HFFc6 (cell line): ENCODE data around the gene ESF1. TPM values are rescaled to one million over a fixed set of nuclear protein-coding genes. Genes with fewer than 3 reads are reported as not detected.
A peak's percentile ranks its signal among the peaks of the same experiment; 100 is the strongest.

Experiments
- DNase-seq: peaks from one replicate; pipeline ENCODE4 v3.0.0-alpha.2; 2018
- H3K27ac Mint-ChIP-seq: 2 replicates; pipeline ENCODE4 v1.8.0; 2020; ENCODE audit warnings: mild to moderate bottlenecking, mixed read lengths
- H3K27me3 Mint-ChIP-seq: 2 replicates; pipeline ENCODE4 v1.8.0; 2021; ENCODE audit warnings: mild to moderate bottlenecking, moderate library complexity, mixed read lengths; ENCODE audit not compliant: insufficient read depth
- H3K36me3 Mint-ChIP-seq: 2 replicates; pipeline ENCODE4 v1.8.0; 2021; ENCODE audit warnings: low read depth, mixed read lengths
- H3K4me1 Mint-ChIP-seq: 2 replicates; pipeline ENCODE4 v1.8.0; 2020; ENCODE audit warnings: low read depth, mixed read lengths
- H3K4me3 Mint-ChIP-seq: 2 replicates; pipeline ENCODE4 v1.8.0; 2020; ENCODE audit warnings: mild to moderate bottlenecking, moderate library complexity, mixed read lengths
- H3K9me3 Mint-ChIP-seq: 2 replicates; pipeline ENCODE4 v1.8.0; 2020; ENCODE audit warnings: mild to moderate bottlenecking, mixed read lengths
- CTCF ChIP-seq: fragments of 200-600 bp; sonication (generic); IDR thresholded peaks from 2 replicates; pipeline ENCODE4 v1.5.0; 2021; ENCODE audit warnings: antibody characterized with exemption, mild to moderate bottlenecking
- total RNA-seq, 6 experiments: library from RNA; stranded (reverse); fragmentation: NEBNext Ultra II Directional; extraction: Animal tissue kit (Norgen Biotek cat#: 25700); gene quantifications; 2 replicates in 1 of 6; 3 replicates in 5 of 6; pipeline ENCODE4 v1.2.3, GENCODE V29; 2021

The ESF1 gene
- total RNA-seq, 6 experiments from 2014 or later: 12.6 to 14.8 (median 14.2) TPM

GRCh38 chr20:13755809-13756208, 28.9 kb downstream of the ESF1 start:
- peaks cover 2% of the 10 kb centered on the region; the same call in 1 of the 2 replicates for H3K27me3 Mint-ChIP-seq
- no peak overlapping the region for H3K4me3 Mint-ChIP-seq
- H3K4me1 Mint-ChIP-seq: no peaks in the 10 kb centered on the region
- TF ChIP-seq CTCF: no peak
- no peak overlapping the region for H3K27ac Mint-ChIP-seq
- H3K9me3 Mint-ChIP-seq: no peaks in the 10 kb centered on the region
- peaks cover 9% of the 10 kb centered on the region; the same call in 1 of the 2 replicates for H3K36me3 Mint-ChIP-seq
- DNase-seq: no peak

GRCh38 chr20:13753436-13754036, 31.2 kb downstream of the ESF1 start:
- Mint-ChIP-seq H3K27me3 (no peaks in the 10 kb centered on the region), H3K36me3 (0 out of 2 replicates have a peak, but pooled peaks cover 4% of the 10 kb centered on the region), H3K4me1 (no peaks in the 10 kb centered on the region), H3K27ac (no peak overlapping the region), H3K4me3 (no peak overlapping the region), H3K9me3 (no peaks in the 10 kb centered on the region)
- no peak for TF ChIP-seq CTCF
- DNase-seq: no peak

DNA sequence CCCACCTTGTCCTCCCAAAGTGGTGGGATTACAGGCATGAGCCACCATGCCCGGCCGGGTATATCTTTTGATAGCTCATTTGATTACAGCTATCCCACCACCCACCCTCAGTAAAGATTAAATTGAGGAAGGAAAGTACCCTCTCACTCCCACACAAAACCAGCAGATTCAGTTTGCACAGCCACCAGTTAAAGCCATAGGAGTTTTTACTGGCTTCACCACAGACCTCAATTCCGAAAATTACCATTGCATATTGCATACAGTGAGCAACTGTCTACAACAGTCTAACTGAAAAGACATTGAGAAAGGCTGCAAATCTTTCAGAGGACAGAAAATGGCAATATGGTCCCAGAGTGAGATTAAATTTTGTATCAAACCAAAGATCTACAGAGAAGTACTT, 34.9 kb downstream of the ESF1 start:
- no peak for TF ChIP-seq CTCF
- no peak for DNase-seq

DNA sequence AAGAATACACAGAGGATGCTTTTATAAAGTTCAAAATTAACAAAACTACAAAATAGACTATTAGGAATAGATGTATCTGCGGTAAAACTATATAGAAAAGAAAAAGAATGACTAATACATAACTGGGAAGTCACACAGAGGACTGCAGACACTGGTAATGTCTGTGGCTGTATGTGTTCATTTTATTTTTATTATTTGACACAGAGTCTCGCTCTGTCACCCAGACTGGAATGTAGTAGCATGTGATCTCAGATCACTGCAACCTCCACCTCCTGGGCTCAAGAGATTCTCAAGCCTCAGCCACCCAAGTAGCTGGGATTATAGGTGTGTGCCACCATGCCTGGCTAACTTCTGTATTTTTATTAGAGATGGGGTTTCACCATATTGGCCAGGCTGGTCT, 38.9 kb downstream of the ESF1 start:
- Mint-ChIP-seq H3K27ac (no peak overlapping the region), H3K9me3 (no peaks in the 10 kb centered on the region)
- no peak for TF ChIP-seq CTCF

More for the DNA sequence above, 34.9 kb downstream of the ESF1 start:
- Mint-ChIP-seq H3K36me3 (no peaks in the 10 kb centered on the region), H3K9me3 (no peaks in the 10 kb centered on the region), H3K27me3 (no peaks in the 10 kb centered on the region), H3K4me1 (peaks cover 1% of the 10 kb centered on the region; the same call in 1 of the 2 replicates), H3K4me3 (no peak overlapping the region), H3K27ac (no peak overlapping the region)

GRCh38 chr20:13744352-13744751, 40.4 kb downstream of the ESF1 start:
- H3K4me3 Mint-ChIP-seq: no peak overlapping the region
- peak; percentile 3 for DNase-seq
- peaks cover 4% of the 10 kb centered on the region; the same call in 1 of the 2 replicates for H3K9me3 Mint-ChIP-seq
- TF ChIP-seq CTCF: no peak
- H3K27me3 Mint-ChIP-seq: no peaks in the 10 kb centered on the region
- H3K36me3 Mint-ChIP-seq: peaks cover 37% of the 10 kb centered on the region
- peaks cover 19% of the 10 kb centered on the region for H3K4me1 Mint-ChIP-seq
- no peak overlapping the region; the same call in none of the 2 replicates for H3K27ac Mint-ChIP-seq

More for the DNA sequence above, 38.9 kb downstream of the ESF1 start:
- Mint-ChIP-seq H3K4me3 (no peak overlapping the region), H3K36me3 (peaks cover 25% of the 10 kb centered on the region), H3K27me3 (no peaks in the 10 kb centered on the region), H3K4me1 (peaks cover 13% of the 10 kb centered on the region)
- peak; percentile 3 for DNase-seq
